ENCODE data around the gene ZBTB7C. TPM values are rescaled to one million over a fixed set of nuclear protein-coding genes. Genes with fewer than 3 reads are reported as not detected.

The ZBTB7C gene
- total RNA-seq, 2 experiments from 2014 or later = 0.05 TPM; not detected in 1

DNA sequence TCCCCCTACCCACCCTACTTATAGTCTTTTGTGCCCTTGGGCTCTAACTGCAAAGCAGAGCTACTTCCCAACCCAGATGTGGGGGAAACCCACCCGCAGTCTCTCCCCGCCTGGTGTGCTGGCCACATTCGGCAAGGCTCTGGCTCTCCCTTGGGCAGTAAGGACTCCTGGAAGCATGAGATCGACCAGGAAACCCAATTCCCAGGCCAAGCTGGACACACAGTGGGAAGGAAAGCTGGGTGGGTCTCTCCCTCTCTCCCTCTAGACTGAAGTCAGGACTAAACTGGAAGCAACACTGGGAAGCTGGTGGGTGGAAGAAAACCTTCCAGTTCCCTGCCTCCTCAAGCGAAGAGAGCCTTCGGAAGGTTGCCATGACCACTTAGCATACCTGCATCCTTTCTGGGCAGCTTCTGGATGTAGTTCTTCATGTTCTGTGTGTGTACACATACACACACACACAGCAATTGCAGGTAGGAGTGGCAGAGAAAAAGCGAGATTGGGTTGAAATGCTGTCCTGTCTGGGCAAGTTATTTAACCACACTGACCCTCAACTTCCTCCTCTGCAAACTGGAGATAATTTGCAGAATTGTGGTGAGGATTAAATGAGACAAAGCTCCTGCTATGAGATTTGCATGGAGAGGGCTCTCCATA lies 33.9 kb downstream of the ZBTB7C start:
- intact Hi-C loops (cut with micrococcal nuclease) = no loop called here
- CTCF ChIA-PET = no interaction called here
- H3K9me3 Mint-ChIP-seq = no peaks in the 10 kb centered on the region

DNA sequence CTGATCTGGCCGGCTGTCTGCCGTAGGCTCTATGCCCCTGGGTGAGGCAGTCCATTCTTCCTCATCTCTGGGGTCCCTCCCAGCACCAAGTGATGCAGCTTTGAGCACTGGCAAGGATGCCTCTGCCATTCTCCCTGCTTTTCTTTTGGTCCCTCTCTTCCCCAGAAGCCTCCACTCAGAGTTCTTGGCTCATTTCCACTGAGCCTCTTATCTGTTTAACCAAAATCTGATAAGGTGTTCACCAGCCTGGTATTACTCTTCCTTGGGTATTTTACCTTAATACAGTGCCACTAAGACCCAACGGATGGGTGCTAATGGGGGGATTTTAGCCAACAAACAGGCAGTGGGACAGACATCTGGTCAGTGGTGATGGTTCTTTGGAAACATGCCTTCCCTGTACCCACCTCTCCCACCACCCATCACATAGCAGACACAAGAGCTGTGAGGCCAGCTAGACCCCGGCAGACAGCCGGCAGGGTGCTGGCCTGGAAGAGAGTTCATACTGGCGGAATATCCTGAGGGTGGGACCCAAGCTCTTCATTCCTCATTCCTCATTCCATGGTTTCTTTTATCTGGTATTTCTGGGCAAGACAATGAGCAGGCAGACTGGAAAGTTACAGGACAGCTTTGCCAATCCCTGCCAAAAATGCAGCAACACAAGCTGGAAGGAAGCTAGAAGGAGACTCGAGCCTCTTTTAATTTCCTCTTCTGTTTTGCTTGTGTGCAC lies 34.6 kb downstream of the ZBTB7C start:
- Mint-ChIP-seq H3K36me3 (no peaks in the 10 kb centered on the region), H3K4me1 (ENCODE audit: low read depth) (no peaks in the 10 kb centered on the region), H3K4me3 (no peak overlapping the region), H3K9me3 (peaks cover 4% of the 10 kb centered on the region), H3K27ac (no peak overlapping the region), H3K27me3 (peaks cover 14% of the 10 kb centered on the region)
- ChIA-PET CTCF (interaction anchor here (1.3 kb wide), 1 partner anchor 71 kb away, joined by 4 read pairs; no protein-coding TSS in a partner anchor), POLR2A (no interaction called here)
- intact Hi-C loops (cut with micrococcal nuclease) = no loop called here
- no peak for DNase-seq

More for the DNA sequence above, 33.9 kb downstream of the ZBTB7C start:
- POLR2A ChIA-PET = no interaction called here
- no peak for DNase-seq
- Mint-ChIP-seq H3K4me1 (ENCODE audit: low read depth) (no peaks in the 10 kb centered on the region), H3K27me3 (peaks cover 14% of the 10 kb centered on the region), H3K4me3 (no peak overlapping the region), H3K36me3 (no peaks in the 10 kb centered on the region), H3K27ac (no peak overlapping the region)

DNA sequence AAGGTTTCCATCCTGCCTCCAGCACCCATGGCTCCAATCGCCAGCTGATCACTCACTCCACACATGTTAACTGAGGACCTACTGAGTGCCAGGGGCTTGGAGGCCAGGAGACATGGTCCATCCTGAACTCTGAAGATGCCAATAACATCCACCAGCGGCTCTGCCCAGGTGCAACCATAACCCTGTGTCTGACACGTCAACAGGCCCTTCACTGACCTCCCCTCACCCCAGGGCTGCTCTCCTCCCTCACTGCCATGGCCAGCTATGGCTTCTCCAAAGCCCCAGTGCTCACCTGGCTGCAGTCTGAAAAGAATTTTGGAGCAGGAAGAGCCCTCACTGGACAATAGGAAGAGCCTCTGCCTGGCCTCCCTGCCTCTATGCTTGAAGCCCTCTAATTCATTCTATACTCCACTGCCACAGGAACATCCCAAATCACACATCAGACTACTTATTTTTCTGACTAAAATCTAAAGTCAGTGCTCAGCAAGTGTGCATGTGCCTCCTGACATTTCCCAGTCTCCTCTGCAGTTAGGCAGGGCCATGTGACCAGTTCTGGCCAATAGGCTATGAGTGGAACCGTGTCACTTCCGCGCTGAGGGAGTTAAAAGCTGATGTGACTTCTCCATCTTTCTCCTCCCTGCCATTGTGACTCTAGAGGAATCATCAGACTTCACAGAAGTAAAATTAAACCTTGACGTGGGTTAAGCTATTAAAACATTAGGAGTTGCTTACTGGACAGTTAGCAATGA lies 37.2 kb downstream of the ZBTB7C start:
- intact Hi-C loops (cut with micrococcal nuclease) = no loop called here

DNA sequence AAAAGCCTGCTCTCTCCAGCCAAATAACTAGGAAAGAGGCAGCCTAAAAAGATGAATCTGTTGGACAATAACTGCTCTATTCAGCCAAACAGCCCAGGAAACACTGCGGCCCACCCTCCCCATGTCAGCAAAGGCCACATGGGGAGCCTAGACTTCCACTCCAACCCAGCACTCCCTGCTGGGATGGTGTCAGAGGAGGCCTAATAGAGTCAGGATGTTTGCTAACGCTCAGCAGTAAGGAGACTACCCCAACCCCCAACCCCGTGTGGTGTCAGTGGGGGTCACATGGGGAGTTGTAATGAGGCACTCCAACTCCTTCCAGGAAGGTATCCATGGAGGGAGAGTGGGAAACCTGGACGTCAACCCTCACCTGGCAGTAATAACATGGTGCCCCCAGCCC lies 41.6 kb downstream of the ZBTB7C start:
- no peak overlapping the region for H3K27ac Mint-ChIP-seq
- no peak for DNase-seq
- ChIA-PET POLR2A (no interaction called here), CTCF (no interaction called here)
- no peaks in the 10 kb centered on the region for H3K4me1 Mint-ChIP-seq (ENCODE audit: low read depth)
- H3K36me3 Mint-ChIP-seq = no peaks in the 10 kb centered on the region
- H3K27me3 Mint-ChIP-seq = peaks cover 12% of the 10 kb centered on the region
- H3K9me3 Mint-ChIP-seq = peaks cover 18% of the 10 kb centered on the region
- H3K4me3 Mint-ChIP-seq = no peak overlapping the region
- intact Hi-C loops (cut with micrococcal nuclease) = no loop called here

More for the DNA sequence above, 37.2 kb downstream of the ZBTB7C start:
- no peak overlapping the region for H3K27ac Mint-ChIP-seq
- H3K27me3 Mint-ChIP-seq = peaks cover 10% of the 10 kb centered on the region
- H3K4me1 Mint-ChIP-seq (ENCODE audit: low read depth) = no peaks in the 10 kb centered on the region
- no peak overlapping the region for H3K4me3 Mint-ChIP-seq
- DNase-seq = no peak
- H3K36me3 Mint-ChIP-seq = no peaks in the 10 kb centered on the region
- CTCF ChIA-PET = no interaction called here
- H3K9me3 Mint-ChIP-seq = peaks cover 7% of the 10 kb centered on the region
- POLR2A ChIA-PET = no interaction called here

DNA sequence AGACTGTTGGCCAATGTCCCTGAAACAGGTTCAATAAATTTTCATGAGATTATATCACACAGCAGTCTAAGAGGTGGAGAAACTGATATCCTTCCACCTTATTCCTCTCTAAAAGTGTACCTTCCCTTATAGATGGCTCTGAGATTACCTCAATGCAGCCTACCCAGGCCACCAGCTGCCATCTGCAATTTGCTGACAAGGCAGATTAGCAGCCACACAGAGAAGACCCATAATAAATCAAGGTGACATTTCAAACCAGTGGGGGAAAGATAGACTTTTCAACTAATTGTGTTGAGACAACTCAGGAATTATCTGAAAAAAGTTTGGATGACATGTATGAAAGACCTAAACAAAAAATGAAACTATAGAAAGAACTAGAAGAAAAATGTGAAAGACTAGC lies 43.2 kb downstream of the ZBTB7C start:
- H3K36me3 Mint-ChIP-seq = no peaks in the 10 kb centered on the region
- CTCF ChIA-PET = no interaction called here
- intact Hi-C loops (cut with micrococcal nuclease) = no loop called here
- H3K27ac Mint-ChIP-seq = no peak overlapping the region
- peaks cover 18% of the 10 kb centered on the region for H3K9me3 Mint-ChIP-seq
- H3K4me3 Mint-ChIP-seq = no peak overlapping the region
- POLR2A ChIA-PET = no interaction called here
- peaks cover 12% of the 10 kb centered on the region for H3K27me3 Mint-ChIP-seq
- no peak for DNase-seq
- no peaks in the 10 kb centered on the region for H3K4me1 Mint-ChIP-seq (ENCODE audit: low read depth)

DNA sequence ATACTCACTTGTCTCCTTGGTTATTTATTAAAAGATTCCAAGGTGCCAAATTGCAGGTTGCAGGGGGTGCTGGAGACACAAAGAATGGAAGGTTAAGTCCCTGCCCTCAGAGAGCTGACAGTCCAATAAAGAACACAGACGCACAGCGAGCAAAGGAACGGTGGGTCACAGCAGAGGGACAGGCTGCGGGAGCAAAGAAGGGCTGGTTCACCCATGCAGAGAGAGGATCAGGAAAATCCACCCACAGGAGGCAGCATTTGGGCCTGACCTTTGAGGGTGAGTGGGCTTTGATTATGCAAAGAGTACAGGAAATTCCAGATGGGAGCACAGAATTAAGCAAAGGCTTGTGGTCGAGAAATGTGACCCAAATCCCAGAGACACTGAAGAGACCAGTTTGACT lies 45.0 kb downstream of the ZBTB7C start:
- Mint-ChIP-seq H3K4me1 (ENCODE audit: low read depth) (no peaks in the 10 kb centered on the region), H3K27ac (no peak overlapping the region), H3K36me3 (no peaks in the 10 kb centered on the region), H3K4me3 (no peak overlapping the region), H3K27me3 (peaks cover 12% of the 10 kb centered on the region), H3K9me3 (peaks cover 11% of the 10 kb centered on the region)
- POLR2A ChIA-PET = no interaction called here
- CTCF ChIA-PET = no interaction called here
- no peak for DNase-seq
- intact Hi-C loops (cut with micrococcal nuclease) = no loop called here

DNA sequence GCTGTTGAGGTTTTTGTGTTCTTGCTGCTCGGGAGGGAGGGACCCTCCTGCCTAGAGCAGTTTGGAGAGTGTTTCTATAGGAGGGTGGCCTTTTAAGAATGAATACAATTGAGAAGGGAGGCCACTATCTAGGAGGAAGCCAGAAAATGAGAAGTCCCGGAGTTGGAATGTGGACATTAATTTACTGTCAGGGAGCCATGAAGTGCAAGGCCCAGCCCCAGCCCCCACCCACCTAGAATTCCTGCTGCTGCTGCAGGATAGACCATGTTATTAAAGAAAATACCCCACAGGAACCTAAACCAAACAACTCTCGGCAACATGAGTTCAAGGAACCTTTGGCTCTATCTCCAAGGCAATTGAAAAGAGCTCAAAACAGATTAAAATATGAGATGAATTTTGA lies 46.0 kb downstream of the ZBTB7C start:
- intact Hi-C loops (cut with micrococcal nuclease) = no loop called here
- no peak for DNase-seq
- no peak overlapping the region for H3K4me3 Mint-ChIP-seq
- no peak overlapping the region for H3K27ac Mint-ChIP-seq
- ChIA-PET CTCF (interaction anchor here (0.6 kb wide), 1 partner anchor 1960 kb away, joined by 3 read pairs; no protein-coding TSS in a partner anchor), POLR2A (no interaction called here)
- peaks cover 11% of the 10 kb centered on the region for H3K9me3 Mint-ChIP-seq
- peaks cover 12% of the 10 kb centered on the region for H3K27me3 Mint-ChIP-seq
- H3K36me3 Mint-ChIP-seq = no peaks in the 10 kb centered on the region
- no peaks in the 10 kb centered on the region for H3K4me1 Mint-ChIP-seq (ENCODE audit: low read depth)

DNA sequence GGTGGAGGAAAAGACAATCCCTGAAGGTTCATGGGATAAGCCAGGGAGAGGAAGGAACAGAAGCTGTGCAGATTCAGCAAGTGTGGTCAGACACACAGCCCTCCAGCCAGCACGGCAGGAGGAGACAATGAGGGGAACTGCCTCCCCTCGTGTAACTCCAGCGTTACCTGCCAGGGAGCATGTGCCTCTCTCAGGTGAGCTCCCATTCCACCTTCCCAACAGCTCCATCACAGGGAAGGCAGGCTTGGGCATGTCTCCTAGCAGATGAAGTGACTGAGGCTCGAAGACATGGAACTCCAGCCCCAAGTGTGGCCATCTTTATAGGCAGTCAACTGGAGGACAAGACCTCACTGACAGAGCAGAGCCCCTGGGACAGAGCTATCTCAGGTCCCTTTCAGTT lies 47.4 kb downstream of the ZBTB7C start:
- CTCF ChIA-PET = no interaction called here
- Mint-ChIP-seq H3K4me3 (no peak overlapping the region), H3K27me3 (peaks cover 12% of the 10 kb centered on the region), H3K36me3 (no peaks in the 10 kb centered on the region), H3K27ac (no peak overlapping the region), H3K4me1 (ENCODE audit: low read depth) (no peaks in the 10 kb centered on the region), H3K9me3 (peaks cover 11% of the 10 kb centered on the region)
- POLR2A ChIA-PET = no interaction called here
- intact Hi-C loops (cut with micrococcal nuclease) = no loop called here
- DNase-seq = no peak

DNA sequence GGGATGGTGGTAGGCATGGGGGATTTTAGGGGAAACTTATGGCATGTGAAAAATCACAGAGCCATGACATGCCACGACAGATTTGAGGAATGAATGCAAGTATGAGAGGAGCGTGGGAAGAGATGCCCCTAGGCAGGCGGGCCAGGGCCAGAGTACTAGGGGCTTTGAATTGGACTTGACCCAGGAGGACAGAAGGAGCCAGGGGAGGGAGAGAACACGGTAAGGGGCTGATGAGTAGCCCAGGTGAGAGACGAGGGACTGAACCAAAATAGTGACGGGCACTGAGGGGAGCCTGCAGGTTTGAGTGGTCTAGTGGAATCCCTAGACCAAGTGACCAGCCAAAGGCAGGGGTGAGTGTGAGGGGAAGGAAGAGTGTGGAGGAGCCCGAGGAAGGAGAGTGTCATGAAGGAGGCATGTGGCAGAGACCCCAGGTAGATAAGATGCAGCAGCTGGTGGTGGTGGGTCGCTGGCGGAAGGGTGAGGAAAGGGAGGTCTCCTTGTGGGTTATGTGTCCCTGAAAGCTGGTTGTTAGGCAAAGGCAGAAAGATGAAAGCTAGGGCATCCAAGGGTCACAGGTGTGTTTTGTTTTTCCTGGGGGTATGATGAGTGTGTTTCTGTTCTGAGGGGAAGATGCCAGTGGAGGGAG lies 48.7 kb downstream of the ZBTB7C start:
- H3K9me3 Mint-ChIP-seq = peaks cover 9% of the 10 kb centered on the region
- no peak overlapping the region for H3K27ac Mint-ChIP-seq
- POLR2A ChIA-PET = no interaction called here
- no peaks in the 10 kb centered on the region for H3K36me3 Mint-ChIP-seq
- no peak for DNase-seq
- H3K27me3 Mint-ChIP-seq = peaks cover 12% of the 10 kb centered on the region
- intact Hi-C loops (cut with micrococcal nuclease) = no loop called here
- H3K4me1 Mint-ChIP-seq (ENCODE audit: low read depth) = no peaks in the 10 kb centered on the region
- CTCF ChIA-PET = no interaction called here
- H3K4me3 Mint-ChIP-seq = no peak overlapping the region

DNA sequence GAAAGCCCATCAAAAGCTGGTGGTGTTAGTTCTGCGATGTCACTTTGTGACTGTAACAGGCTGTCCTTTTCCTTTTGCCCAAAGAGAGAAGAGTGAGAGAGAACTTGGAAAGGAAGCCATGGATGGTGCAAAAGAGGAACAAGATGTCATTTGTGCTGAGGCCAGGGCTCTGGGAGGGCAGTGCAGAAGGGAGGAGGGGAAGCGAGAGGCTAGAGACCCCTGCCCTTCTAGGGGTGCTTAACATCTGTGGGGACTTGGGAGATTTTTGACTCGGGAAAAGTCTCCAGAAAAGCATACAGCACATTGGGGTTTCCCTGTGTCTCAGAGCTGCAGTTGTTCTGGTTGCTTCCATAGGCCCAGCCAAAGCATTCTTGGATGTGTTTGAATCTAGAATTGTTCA lies 49.6 kb downstream of the ZBTB7C start:
- peaks cover 3% of the 10 kb centered on the region for H3K9me3 Mint-ChIP-seq
- no peak overlapping the region for H3K4me3 Mint-ChIP-seq
- H3K27me3 Mint-ChIP-seq = peaks cover 10% of the 10 kb centered on the region
- no peak for DNase-seq
- ChIA-PET POLR2A (no interaction called here), CTCF (no interaction called here)
- no peaks in the 10 kb centered on the region for H3K4me1 Mint-ChIP-seq (ENCODE audit: low read depth)
- H3K27ac Mint-ChIP-seq = no peak overlapping the region
- H3K36me3 Mint-ChIP-seq = no peaks in the 10 kb centered on the region
- intact Hi-C loops (cut with micrococcal nuclease) = no loop called here

DNA sequence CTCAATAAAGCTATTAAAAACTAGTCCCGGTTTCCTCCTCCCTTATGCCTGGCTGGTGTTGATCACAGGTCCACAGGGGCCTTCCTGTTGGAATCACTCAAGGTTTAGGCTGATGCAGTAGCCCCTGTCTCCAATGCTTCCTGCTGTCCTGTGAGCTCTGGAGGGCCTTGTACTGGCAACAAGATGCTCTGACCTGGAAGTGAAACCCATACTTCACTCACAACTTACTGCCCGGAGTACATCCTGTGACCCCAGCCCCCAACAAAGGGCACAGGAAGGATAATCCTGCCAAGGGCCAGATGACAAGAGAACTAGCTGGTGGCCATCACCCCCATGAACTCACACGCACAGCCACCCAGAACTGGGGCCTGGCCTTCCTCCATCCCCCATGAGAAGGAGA lies 50.3 kb downstream of the ZBTB7C start:
- POLR2A ChIA-PET = no interaction called here
- H3K36me3 Mint-ChIP-seq = no peaks in the 10 kb centered on the region
- intact Hi-C loops (cut with micrococcal nuclease) = no loop called here
- no peak for DNase-seq
- H3K9me3 Mint-ChIP-seq = no peaks in the 10 kb centered on the region
- H3K27me3 Mint-ChIP-seq = peaks cover 6% of the 10 kb centered on the region
- no peak overlapping the region for H3K27ac Mint-ChIP-seq
- no peaks in the 10 kb centered on the region for H3K4me1 Mint-ChIP-seq (ENCODE audit: low read depth)
- H3K4me3 Mint-ChIP-seq = no peak overlapping the region
- CTCF ChIA-PET = no interaction called here

DNA sequence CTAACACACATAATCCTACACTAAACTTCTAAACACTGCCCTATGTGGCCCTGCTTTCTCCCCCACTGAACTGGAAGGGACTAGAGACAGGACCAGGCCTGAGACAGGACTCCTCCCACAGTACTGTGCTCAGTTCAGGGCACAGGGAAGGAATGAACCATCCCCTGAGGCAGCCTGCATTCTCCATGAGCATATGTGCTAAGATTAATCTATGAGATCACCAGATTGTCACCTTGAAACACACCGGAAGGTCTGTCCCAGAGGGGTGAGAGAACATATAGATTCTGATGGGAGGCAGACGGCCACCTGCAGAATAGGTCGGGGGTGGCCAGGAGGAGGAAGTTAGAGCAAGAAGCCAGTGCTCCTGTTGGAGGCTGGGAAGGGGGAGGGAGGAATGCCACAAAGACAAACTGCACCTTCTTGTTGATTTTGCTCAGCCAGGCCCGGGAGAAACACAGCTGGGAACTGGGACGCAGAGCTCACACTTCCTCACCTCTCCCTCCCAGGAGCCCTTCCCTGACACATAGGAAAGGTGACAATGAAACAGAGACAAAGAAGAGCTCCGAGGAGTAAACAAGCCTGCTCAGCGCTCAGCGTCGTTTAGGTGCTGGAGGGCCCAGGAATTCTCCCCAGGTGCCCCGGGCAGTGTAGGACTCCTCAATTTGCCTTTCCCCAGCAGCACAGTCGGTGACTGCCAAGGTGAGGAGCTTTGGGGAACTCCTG lies 52.1 kb downstream of the ZBTB7C start:
- H3K36me3 Mint-ChIP-seq = no peaks in the 10 kb centered on the region
- H3K9me3 Mint-ChIP-seq = no peaks in the 10 kb centered on the region
- intact Hi-C loops (cut with micrococcal nuclease) = no loop called here
- peaks cover 6% of the 10 kb centered on the region for H3K27me3 Mint-ChIP-seq
- ChIA-PET CTCF (no interaction called here), POLR2A (no interaction called here)
- H3K4me3 Mint-ChIP-seq = no peak overlapping the region
- H3K4me1 Mint-ChIP-seq (ENCODE audit: low read depth) = no peaks in the 10 kb centered on the region
- H3K27ac Mint-ChIP-seq = no peak overlapping the region
- DNase-seq = no peak
